Stimulated activated CD8-positive, alpha-beta memory T cell treated with anti-CD3 and anti-CD28 coated beads, Interleukin-12 subunit alpha, Interleukin-12 subunit beta, amount 100 ng/mL, for 4 hours (primary cell): ENCODE results near the gene LDLRAD3.

Experiments
- DNase-seq: peaks from one replicate; pipeline ENCODE4 v3.0.0-alpha.2; 2020; ENCODE audit warnings: low read depth

The LDLRAD3 gene

DNA sequence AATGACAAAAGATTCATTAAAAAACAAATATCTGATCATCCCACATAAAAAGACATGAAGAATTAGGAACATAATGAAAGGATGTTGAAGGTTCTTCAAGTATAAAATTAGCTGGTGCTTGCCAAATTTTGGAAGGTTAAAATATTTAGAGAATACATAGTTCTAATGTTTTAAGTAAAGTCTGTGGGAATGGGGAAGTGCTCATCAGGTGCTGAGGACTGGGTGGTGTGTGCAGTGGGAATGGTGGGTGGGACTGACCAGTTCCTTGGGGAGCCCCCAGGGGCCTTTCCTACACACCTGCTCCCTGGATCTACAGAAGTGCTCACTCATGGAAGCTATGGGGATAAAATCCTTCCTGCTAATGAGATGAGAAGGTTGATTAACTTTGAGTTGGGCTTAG is 11.8 kb downstream of the LDLRAD3 start:
- DNase-seq, result no peak

DNA sequence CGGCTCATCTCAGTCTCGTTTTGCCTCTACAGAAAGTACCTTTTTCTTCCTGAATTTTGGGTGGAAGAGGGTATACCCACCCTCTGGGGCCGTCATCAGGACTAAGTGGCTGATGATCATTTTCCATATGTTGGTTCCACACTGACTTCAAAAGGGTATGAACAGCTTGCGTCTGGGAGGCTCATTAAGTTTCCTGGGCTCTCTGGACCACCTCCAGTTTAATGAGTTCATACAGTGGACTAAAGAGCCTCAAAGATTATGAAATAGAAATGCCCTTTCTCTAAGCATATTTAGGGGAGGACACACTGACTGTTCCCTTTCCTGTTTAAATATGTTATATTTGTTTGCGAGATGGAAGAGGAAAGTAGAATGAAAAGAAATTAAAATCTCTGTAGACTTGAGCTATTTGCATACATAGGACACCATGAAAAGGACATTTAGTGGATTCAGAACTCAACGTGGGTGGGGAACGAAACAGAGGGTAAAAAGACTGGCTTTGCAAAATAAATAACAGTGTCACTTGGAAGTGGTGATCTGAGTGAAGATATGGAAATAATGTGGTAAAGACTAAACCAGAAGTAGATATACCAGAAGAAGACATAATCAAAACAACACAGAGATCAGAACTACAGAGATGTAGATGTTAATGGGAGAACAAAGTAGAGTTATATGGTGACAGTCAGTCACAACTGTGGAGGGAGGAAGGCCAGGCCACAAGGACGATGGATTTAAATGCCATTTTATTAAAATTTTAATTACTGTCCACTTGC is 18.7 kb downstream of the LDLRAD3 start:
- DNase-seq, result no peak

DNA sequence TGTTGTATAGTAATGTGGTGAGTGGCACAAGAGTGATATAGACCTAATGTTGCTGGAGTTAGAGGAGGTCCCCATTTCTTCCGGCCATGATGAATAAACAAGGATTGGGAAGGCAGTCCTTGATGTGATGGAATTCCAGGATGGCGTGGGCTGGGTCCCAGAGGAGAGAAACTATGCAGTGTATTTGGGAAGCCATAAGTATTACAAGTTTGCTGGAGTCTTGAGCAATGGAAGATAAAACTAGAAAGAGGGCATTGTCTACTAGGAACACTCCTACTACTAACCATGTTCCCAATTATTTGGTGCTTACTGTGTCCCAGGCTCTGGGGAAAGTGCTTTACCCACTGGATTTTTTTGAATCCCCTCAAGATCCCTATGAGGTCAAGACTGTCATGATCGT is 20.0 kb downstream of the LDLRAD3 start:
- DNase-seq, result no peak

DNA sequence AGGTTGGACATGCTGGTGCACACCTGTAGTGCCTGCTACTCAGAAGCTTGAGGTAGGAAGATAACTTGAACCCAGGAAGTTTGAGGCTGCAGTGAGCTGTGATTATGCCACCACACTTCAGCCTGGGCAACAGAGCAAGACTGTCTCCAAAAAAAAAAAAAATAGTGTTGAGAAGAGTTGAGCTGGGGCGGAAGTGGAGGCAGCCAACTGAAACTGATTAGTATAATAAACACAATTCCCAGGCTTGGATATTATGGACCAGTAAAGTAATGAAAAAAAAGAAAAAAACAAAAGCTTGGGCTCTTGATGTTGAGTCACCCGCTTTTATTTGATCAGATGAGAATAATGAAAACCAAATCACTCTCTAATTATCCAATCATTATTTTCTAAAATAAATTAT is 21.0 kb downstream of the LDLRAD3 start:
- no peak for DNase-seq

DNA sequence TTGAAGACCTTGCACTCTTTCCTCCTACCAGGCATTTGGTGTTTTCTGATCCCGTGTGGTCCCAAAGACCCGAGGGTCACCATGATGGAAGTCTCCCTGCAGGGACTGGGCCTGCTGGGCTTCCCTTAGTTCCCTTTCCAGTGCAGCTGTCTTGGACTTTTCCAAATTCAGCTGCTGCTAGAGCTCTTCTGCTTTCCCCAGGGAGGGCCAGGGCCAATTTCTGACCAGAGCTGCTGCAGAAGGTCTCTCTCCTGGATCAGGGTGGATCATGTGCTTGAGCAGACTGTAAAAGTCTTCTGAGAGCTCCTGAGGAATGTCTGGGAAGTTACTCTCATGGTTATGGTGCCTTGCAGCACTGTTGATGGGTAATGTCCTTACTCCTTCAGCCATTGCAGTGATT is 23.2 kb downstream of the LDLRAD3 start:
- no peak for DNase-seq

DNA sequence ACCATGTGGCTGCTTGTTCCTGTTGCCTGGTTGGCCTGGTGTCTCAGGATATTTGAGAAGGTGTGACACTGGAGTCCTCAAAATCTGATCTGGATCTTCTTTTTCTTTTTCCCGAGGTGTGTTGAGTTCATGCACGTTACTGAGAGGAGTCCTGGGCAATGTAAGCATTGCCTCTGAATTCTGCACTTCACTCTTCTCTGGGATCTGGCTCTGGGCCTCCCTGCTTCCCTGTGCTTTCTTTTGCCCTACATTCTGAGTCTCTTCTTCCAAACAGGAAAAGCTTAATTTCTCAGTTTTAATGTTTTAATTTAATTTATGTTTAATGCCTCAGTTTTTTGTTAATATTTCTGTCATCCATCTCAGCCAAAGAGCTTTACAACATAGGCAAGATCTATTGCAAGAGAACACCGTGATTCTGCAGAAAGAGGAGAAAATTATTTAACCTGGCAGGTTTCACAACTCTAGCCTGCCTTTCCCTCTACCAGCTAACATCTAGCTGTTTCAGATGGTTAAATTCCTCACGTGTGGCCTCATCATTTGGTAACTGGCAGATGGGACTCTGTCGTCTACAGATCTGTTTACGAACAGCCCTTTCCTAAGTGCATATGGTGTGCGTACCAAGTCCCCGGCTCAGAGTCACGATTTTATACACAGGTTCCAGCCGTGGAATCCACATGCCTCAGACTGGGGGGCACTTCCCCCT is 24.7 kb downstream of the LDLRAD3 start:
- no peak for DNase-seq

DNA sequence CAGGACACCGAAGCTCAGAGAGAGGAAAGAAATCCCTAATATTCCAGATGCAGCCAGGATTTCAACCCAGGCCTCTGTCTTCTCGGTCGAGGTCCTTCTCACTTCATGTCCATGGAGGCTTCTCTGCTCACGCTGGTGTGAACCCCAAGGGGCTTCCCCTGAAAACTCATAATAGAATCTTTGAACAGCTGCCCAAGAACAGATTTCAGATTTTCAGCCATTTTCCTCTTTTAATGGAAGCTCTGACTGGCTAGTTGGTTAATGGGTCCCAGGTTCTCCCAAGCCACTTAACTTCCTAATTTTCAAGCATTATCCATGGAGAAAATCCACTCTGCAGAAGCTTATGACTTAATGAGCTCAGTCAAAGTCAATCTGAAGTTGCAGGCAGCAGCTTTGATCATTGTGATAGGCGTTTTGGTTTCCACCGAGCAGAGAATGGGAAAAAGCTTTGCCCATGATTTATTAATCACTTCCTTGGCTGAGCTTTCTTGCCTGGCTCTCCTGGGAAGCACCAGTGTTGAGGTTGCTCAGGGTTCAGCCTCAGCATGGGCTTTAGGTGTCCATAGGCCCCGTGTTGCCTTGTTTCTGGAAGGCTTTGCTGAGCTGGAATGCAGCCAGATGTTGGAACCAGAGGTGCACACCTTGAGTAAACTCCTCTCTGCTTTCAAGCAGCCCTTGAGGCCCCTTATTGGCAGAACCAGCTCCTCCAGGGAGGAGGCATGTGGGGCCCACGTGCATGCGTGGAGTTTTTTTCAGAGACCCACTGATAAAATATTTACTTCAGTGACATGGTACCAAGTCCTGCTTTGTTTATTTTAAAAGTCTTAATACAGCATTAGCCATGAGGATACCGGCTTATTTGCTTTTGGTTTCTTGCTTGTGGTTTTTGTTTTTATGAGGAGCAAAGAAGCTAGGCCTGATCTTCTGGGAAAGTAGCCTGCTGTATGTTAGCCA is 25.5 kb downstream of the LDLRAD3 start:
- DNase-seq, result no peak

DNA sequence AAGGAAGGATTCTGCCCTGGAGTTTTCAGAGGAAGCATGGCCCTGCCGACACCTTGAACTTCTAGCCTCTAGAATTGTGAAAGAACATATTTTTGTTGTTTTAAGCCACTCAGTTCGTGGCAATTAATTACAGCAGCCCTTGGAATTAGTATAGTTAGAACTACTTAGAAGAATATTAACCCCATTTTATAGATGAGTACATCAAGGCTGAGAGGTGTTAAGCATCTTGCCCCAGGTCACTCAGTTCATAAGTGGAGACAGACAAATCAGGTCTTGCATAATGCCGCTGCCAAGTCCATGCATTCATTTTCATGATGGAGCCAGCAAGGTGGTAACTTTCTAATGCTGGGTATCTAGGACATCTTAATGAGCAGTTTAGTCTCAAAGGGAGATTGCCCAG is 26.6 kb downstream of the LDLRAD3 start:
- no peak for DNase-seq

DNA sequence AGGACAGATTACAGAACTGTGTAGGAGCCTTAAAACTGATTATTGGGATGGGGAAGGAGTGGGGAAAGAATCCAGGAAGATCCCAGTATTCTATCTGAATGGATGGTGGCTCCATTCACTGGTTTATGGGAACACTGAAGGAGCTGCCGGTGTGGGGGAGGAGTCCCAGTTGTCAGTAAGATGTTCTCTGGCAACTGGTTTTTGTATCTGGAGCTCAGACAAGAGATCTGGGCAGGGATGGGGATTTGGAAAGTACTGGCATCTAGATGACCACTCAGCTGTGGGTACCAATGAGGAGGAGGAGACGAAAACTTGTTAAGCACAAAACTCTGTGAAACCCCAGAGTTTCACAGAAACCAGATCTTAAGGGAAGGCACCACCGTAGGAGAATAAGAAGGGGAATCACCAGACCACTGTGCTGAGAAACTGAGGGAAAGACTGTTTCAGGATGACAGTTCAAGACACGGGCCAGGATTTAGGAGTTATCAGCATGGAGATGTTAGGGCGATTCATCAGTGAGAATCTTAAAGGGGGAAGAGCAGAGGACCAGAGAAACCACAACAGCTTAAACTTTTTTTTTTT is 28.1 kb downstream of the LDLRAD3 start:
- no peak for DNase-seq

DNA sequence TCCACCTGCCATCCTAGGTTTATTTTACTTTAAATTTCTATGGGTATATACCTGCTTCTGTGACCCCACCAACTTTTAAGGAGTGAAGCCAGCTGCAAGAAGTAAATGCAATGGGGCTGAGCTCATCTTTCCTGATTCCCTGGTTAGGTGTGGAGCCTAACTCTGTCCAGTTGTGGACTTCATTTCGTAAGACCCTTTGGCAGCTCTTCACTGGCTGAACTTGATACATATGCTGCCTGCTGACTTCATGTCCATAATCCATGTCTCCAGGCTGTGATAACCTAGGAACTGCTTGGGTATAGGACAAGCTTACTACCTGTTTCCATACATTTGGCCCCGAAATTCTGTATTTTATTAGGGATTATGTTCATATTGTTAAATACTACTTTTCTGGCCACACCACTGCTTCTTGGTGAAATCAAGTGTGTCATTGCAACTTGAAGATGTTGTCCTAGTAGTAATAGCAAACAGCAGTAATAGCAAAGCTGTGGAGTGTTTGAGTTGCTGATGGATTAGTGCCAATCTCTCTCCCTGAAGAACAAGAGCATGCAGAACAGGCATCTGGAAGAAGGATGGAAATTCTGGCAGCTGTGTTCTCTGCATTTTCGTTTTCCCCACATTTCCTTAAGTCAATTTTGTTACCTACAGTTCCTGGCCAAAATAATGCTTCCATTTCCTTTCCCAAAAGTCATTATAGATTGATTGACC is 31.2 kb downstream of the LDLRAD3 start:
- DNase-seq, result no peak

DNA sequence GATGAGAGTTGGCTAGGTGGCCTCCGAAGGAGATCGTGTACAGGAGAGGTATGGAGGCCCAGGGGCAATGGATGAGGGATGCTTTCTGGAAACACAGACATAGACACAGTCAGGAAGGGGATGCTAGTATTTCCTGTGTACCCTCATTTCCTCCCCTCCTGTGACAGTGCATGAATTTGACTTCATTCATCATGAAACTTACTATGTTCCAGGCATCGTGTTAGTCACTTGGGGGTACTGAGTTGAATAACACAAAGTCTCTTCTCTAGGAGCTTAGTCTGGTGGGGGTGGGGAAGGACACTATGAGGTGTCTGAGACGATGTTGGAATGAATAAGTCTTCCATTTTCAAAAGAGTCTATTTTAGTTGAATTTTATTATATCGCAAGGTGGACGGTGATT is 32.6 kb downstream of the LDLRAD3 start:
- DNase-seq, result no peak

DNA sequence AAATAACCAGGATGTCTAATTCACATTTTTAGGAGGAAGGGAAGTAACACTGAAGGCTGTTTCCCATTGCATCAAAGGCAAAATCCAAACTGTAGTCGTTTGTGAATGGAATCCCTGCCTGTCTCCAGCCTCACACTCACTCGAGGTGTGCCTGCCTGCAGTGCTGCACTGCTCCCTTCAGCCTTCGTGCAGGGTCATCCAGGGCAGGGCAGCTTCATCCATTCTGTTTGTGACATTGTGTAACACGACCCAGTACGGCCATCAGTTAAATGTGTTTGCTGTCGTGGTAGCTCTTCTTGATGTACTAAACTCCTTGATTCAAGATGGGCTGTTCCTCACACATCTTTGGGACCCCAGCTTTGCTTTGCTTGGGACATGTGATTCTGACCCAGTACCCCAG is 34.3 kb downstream of the LDLRAD3 start:
- no peak for DNase-seq

DNA sequence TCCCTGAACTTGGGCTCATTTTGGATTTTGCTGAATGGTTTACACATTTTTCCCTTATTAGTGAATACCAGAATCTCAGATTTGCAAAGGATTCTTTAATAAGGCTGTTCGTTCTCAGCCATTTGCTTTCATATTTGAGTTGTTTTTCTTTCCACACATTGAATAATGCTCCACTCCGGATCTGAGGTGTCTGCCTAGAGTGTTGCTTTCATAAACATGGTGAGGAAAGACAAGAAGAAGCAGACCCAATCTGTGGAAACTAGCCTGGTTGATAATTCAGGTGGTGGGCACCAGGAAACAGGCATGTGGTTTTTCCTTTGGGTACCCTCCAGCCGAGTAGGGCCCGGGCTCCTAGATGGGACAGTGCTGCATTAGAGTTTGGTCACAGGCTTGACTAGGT is 35.0 kb downstream of the LDLRAD3 start:
- no peak for DNase-seq

DNA sequence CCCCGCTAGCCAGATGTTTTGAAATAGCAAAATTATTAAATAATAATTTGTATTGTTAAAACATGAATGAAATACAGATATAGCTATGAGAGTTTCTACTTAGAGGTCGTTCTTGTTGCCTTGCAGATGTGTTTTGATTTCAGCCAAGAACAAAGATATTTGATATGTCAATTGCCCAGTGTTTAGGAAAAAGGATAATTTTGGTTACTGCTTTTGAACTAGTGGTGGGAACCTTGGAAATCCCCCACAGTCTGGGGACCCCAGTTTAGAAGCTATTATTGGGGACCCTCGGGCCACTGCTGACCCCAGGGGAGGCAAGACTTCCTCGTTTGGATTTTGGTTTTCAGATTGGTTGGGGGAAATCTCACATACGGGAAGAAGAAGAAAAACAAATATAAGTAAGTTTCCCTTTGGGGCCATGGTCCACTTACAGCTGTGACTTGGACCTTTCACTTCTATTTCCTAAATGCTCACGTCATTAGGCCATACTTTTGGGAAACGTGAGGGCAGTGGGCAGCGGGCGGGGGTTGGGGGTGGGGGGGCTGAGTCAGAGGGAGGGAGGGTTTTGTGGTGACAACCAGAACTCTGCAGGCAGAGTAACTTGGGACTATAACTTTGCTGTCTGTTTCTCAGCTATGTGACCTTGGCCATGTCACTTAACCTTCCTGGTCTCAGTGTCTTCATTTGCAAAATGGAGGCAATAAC is 37.0 kb downstream of the LDLRAD3 start:
- DNase-seq, result no peak

DNA sequence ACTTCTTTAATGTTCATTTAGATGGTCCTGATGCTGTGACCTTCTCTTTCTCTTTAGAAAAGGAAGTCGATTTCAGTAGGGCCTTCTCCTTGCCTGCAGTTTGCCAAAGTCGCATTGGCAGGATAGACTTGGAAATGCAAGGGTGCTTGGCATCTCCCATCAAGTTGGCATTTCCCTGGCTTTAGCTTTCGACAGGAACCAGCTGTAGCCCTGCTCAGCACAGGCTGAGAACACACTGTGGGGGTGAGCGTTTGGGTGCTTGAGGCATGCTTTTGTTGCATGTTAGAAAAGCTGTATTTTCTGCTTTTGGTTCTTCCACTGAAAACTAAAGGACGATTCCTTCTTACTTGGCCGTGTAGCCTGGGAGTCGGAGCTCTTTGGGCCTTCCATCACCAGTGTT is 37.7 kb downstream of the LDLRAD3 start:
- no peak for DNase-seq

DNA sequence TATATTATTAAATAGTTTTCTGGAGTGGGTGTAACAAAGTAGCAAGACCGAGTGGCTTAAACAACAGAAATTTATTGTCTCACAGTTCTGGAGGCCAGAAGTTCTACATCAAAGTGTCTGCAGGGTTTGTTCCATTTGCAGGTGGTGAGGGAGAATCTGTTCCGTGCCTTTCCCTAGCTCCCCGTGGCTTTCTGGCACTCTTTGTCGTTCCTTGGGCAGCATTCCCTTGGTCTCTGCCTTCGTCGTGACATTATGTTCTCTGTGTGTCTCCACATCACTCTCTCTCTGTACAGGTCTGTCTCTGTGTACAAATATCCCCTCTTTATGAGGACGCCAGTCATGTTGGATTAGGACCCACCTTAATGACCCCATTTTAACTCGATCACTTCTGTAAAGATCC is 38.2 kb downstream of the LDLRAD3 start:
- DNase-seq, result no peak

DNA sequence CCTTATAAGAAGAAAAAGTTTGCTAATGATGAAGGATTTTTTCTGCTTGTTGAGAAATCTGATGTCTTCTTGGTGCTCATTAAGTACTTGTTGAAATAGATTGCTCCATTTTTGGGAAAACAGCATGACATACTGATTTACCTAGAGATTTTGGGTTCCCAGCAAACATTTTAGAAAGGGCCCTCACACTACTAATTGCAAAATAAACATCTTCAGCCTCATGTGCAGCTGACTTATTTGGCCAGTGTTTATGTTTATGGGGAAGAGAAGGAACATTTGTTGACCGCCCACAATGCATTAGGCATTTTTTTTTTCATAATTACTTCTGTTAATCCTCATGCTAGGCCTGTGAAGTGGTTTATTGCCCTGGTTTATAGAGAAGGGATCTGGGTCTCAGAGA is 40.1 kb downstream of the LDLRAD3 start:
- no peak for DNase-seq

DNA sequence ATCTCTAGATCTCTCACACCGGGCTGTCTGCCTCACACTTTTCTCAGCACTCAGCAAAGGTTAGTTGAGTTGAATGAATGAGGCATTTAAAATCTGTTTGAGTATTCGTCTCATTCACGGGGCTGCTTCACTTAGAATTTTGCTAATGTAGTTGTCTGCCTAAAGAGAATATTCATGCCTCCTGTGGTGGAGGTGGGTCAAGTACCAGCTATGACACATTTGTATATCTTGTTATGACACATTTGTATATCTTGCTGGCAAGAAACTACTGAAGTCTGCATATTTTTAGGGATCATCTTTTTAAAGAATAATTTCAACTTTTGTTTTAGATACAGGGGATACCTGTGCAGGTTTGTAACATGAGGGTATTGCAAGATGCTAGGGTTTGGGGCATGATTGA is 43.1 kb downstream of the LDLRAD3 start:
- no peak for DNase-seq

DNA sequence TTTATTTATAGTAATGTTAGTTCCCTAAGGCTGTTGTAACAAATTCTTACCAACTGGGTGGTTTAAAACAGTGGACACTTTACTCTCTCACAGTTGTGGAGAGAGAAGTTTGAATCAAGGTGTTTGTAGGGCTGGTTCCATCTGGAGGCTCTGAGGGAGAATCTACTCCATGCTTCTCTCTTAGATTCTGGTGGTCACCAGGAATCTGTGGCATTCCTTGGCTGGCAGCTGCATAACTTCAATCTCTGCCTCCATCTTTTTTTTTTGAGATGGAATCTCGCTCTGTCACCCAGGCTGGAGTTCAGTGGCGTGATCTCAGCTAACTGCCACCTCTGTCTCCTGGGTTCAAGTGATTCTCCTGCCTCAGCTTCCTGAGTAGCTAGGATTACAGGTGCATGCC is 46.3 kb downstream of the LDLRAD3 start:
- DNase-seq, result no peak

DNA sequence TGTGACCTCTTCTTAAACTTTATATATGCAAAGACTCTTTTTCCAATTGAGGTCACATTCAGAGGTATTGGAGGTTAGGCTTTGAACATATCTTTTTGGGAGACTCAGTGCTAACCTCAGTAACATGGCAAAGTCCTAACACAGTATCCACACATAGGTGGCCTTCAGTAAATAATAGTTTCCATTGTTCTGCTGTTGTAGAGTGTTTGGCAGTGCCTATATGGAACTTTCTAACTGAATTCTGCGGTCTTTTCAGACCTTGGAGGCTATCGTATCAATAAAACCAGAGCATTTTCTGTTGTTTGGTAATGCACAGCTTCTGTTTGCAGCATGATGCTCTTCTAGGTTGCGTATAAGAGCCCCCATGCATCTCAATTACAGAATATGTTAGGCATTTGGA is 47.0 kb downstream of the LDLRAD3 start:
- no peak for DNase-seq

DNA sequence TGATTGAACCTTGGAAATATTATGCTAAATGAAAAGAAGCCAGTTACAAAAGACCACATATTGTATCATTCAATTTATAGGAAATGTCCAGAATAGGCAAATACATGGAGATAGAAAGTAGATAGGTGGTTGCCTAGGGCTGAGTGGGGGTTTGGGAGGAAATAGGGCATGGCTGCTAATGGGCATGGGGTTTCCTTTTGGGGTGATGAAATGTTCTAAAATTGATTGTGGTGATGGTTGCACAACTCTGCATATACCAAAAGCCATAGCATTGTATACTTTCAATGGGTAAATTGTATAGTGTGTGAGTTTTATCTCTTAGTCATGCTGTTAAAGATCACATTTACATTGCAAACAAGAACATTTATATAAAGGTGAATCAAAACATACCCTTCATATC is 48.7 kb downstream of the LDLRAD3 start:
- no peak for DNase-seq
